Globus pallidus (tissue), 1 donor: ENCODE data around the gene GABRB1.

Experiments
- DNase-seq: peaks from one replicate; pipeline ENCODE4 v3.0.0-alpha.2; 2015; ENCODE audit warnings: low spot score

Gene GABRB1

DNA sequence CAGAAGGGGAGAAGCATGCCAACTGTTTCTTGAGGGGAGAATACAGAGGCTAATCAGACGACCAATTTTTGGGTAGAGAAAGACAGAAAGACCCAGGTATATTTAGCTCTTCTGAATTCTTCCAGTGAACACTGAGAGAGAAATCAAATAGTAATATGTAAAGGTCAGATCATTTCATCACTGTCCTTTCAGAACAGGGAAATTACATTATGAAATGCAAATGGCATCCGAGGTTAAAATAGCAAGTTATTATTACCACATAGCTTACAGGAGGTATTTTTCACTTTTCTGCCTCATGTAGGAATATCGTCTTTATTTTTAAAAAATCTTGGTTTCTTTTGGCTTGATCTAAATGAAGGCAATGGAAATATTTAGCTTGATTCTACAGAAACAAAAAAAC lies 18.0 kb downstream of the GABRB1 start:
- no peak for DNase-seq

DNA sequence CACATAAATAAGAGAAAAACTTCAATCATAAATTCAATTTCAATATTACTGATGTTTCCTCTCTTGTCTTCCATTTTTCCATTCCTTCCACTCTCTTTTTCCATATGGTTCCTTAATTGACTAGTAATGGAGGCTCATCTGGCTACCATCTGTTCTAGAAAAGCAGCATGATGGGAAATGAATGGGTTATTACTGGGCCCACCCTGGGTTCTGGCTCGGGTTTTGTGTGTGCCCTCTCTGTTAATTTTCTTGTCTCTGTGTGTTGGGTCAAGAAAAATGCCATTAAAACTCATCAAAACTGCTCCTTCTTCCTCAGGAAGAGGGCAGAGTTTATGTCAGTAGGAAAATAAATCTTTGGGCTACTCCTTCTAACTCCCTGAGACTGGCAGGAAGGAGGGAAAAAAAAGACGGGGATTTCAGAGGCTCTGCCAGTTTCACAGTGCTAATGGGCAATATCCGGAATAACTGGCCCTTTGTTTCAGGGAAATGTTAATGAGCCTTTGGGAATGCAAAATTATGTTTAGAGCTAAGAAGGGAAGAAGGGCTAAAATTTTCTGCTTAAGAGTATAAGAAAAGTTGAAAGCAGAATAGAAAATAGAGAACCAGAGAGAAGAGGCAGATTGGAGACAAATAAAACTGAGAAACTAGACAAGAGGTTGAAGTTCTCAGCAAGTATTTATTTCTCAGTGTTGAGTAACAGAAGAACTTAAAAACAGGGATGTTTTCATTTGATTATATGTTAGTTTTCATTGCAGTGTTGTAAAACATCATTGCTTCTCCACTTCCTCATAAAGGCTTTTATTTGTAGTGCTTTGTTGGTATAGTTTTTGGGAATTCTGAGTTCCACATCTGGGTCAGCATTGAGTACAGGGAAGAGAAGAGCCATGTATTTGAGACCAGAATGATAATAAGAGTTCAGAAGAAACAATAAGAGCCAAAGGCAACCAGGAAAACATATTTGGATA lies 19.7 kb downstream of the GABRB1 start:
- peak; percentile 60 for DNase-seq

DNA sequence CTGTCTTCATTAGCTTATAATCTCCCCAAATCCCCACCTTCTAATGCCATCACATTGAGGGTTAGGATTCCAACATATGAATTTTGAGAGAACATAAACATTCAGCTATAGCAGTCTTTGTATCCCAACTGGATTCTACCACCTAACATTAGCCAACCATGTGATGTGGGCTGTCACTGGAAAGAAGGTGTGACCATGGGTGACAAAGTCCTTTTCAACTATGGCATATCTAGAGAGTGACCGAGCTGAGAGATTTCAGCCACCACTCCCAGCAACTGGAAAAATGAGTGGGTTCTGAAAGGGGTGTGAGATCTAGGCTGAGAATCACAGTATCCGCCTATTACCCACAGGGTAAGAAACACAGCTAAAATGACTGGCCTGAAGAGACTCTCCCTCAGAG lies 22.1 kb downstream of the GABRB1 start:
- DNase-seq = no peak

DNA sequence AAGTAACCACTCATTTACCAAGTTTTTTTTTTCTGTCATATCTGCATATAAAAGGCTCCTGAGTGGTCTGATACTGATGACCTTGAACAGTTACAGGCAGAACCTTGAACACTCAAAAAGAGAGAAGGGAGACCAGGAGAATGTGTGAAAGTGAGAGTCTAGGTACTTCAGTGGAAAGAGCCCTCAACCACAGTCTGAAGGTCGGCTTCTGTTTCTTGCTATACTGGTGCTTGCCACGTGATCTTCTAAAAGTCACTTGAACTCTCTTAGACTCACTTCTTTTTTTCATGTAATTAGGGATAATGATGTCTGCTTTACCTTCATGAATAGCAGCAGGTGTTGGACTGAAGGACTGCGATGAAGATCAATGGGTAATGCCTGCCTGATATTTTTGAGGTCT lies 22.8 kb downstream of the GABRB1 start:
- no peak for DNase-seq

DNA sequence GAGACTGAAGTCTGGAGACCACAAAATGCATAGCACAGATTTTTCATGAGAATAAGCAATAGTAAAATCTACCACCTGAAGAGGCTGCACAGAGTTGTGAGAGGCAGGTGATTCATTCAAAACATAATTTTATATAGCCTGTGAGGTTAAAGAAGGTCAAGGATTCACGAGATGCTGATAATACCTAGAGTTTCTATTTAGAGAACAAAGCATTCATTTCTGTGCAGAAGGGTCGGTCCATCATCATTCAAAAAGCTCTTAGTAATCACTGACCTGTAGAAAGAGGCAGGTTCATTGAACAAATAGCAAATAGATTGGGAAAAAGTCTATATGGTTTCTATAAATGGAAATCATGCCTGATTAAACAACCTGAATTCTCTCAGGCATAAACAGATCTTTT lies 26.6 kb downstream of the GABRB1 start:
- DNase-seq = no peak

DNA sequence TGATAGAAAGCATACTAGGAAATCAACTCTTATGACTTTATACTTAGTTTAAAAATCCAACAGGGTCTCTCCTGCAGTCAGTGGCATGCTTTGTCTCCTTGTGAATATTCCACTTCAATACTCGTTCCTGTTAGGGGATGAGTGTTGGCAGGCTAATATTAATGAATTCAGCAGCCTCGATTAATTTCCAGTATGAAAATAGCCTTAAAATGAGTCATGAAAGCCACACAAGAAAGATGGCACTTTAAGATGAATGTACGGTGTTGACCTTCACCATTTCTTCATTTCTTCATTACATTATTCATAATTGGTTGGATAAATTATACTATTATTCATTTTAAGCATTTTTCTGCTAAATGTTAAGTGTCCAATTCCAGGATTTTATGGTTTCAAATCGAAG lies 29.2 kb downstream of the GABRB1 start:
- no peak for DNase-seq

DNA sequence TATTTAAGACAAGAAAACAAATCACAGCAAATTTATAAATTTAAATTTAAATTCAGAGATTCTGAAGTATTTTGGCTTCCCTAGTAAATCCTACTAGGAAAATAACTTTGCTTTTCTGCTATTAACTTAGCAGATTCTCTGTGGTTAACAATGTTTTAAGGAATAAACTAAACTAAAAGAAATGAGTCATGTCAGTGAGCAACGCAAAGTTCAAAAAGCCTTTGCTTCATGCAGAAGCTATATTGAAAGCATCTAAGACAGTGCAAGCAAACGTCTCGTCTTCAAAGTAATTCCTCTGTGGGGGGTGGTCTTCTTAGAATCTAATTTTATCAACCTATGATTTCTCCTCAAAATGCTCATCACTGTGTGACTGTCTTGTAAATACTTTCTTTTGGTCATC lies 30.1 kb downstream of the GABRB1 start:
- DNase-seq = no peak

DNA sequence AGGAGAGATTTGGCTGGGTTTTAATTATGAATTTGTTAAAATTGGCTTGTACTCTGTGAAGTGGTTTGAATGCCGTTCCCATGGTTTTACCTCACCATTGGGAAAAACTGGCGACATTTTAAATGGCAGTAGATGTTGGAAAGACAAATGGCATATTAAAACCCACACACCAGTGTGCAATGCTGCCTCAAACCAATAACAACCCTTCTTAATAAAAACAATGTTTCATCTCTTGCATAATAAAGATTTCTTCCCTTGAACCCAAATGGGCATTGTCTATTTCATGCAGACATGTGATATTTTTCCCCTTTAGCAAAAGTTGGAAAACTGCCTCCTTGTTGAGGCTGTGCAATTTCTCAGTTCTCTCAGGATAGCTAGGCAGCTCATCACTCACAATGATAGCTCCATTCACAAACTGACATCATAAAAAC lies 33.7 kb downstream of the GABRB1 start:
- peak; percentile 75 for DNase-seq

DNA sequence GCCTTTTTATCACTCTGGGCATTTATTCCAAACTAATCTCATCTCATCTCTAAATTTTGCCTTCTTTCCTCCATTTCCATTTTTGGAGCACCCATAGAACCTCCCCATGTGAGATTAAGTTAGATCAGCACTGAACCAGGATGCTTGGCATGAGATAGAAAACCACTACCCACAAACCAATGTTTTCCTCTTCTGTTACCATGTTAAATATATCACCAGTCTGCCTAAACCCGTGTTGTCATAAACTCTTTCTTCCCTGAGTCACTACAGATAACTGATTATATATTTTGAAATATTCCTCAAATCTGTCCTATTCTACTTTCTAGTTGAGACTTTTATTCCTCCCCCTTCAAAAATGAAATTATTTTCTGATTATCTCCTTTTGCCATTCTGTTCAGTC lies 37.6 kb downstream of the GABRB1 start:
- no peak for DNase-seq

DNA sequence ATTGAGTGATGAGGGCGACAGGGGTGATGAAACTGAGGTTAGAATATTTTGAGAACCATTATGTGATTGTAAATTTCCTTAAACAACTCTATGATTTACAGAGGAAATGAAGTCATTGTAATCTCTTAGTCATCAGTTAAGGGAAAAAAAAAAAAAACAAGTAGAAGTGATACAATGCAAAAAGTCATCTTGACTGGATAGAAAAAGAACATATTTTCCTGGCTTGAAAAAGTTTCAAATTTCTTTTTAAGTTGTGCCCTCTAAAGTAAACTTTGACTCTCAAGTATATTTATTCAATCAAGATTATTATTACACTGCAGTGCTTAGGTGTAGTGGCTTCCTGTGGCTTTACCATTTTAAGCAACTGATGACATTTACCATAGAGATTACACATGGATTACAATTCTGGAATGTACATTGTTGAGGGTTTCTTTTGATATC lies 40.6 kb downstream of the GABRB1 start:
- DNase-seq = no peak

DNA sequence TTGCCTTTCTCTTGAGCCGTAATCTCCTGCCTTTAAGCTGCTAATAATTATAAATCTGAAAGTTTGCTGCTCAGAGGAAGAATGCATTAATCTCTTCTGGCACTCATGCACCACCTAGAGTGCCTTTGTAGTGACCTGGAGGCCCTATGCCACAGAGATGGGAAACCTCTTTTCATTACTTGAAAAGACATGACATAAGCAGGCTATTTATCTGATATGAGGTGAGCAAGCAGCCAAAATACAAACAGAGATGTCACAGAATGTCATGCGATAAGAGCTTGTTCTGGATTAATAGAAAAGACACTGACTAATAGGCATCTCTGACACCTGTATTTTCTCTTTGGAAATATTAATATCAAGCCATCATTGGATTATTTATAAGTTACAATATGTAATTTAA lies 42.3 kb downstream of the GABRB1 start:
- no peak for DNase-seq

DNA sequence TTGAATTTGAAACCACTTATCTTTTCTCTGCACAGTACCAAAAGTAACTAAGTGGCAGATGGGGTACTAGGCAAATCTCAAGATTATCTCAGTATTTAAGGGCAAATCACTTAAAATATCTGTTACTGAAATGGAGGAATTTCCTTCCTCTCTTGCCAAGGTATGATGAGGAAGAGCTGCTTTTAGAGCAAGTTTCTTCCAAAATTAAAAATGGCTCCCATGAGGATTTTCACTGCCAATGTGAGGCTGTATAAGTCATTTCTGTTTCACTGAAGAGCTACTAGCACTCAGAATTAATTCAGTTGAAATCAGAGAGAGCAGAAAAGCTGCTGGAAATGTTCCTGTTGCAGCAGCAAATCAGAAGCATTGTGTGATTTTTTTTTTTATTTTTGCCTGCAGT lies 43.4 kb downstream of the GABRB1 start:
- no peak for DNase-seq

DNA sequence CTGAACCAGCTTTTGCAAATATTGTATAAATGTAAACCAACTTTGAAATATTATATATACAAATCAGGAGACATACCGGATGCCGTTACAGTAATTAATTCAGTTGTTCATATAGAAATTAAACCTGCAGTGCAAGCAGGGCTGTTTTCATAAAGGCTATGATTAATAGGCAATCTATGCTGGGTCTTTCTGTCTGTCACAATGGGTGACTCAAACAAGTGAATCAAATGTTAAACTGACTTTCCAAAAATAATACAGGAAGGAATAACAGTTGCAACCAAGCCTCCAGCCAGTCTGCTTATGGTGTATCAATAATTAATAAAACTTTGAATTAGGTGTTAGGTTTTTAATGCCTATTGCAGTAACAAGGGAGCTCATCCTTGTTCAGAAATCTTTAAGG lies 43.9 kb downstream of the GABRB1 start:
- DNase-seq = no peak

DNA sequence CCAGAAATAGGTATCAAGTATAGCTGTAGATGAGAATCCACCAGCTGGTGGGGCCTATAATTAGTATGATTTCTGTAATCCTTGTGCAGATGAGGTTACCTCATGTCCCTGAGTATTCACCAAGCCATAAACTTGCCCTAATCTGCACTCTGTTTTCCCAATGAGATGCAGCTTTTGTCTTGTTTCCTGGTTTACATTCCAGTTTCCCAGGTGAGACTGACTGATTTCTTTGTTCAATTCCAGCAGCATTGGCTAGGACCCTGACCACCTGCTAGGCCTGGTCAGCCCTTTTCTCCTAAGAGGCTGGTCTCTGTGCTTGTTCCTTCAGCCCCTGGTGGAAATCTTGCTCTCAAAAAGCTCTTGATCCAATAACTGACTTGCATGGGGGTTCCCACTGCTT lies 44.6 kb downstream of the GABRB1 start:
- DNase-seq = no peak

DNA sequence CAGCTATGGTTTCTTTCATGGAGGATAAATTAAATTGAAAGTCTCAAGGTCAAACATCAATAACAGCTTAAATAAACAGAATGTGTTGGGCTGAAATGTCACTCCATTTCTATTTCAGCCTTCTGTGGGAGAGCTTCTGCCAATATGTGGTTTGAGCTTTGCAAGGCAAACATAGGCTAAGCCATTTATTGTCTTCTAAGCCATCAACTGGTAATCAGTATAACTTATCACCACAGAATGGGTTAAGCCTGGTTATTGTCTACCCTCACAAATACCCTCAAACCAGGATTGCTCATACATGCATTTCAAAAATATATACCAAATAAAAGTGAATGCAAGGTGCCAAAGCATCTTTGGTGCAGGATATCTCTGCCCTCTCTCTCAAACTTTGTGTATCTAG lies 52.7 kb downstream of the GABRB1 start:
- no peak for DNase-seq

DNA sequence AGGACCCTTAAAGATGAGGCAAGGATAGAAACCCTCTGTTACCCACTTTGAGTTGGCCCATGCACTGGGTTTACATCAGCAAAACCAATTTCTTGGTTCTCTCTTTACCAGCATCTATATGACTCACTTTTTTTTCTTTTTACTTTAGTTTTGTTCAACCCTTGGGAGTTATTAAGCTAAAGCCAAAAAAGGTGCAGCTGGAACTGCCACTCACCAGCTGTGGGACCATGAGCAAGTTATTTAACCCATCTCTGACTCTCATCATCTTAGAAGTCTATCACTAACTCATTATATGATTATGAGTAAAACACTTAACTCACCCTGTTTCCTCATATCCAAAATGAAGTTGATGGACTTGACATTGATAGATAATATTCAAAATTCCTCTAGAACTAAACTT lies 53.4 kb downstream of the GABRB1 start:
- DNase-seq = no peak

DNA sequence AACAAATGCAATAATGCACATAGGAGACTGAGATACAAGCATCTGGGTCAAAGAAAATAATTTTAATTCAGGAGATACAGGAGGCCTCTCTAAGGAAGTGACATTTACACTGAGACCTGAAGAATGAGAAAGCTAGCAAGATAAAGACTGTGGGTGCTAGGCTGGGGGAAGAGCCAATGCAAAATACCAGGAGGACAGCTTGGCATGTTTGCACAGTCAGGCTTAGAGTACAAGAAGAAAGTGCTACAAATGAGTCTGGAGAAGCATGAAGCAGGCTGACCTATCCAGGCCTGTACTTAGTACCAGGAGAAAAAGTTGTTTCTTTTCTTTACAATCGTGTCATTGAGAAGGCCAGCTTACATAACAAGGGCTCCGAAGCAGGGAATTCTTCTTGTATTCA lies 56.9 kb downstream of the GABRB1 start:
- DNase-seq = no peak

DNA sequence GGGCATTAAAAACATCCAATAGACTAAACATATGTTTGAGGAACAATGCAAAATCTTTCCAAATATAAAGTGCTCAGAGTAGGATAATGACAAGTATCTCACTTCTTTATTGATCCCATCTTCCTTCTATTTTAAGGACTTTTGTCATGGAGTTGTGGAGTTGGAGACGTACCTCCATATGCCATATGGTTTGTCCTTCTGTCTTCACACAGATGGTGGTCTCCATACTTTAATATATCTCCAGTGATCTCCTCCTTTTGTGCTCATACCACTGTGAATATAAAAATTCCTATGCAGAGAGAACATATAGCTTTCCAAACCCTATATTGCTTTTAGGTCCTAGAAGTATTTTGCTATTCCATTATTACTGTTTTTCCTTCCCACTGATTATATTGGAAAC lies 64.5 kb downstream of the GABRB1 start:
- DNase-seq = no peak

DNA sequence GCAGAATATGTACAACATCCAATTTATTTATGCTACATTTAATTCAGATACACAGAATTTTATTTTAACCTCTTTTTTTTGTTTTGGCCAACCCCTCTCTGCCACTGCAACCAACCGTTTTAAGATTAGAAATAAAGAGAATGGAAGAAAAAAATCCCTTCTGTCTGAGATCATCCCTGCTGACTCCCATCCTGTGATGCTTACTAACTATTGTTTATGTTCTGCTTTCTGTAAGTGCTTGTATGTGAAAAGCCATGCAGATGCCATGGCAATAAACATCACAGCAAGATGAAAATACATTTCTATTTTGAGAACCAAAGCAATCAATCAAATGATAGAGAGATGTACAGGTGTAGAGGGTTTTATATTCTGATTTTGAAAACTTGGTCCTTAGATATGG lies 70.1 kb downstream of the GABRB1 start:
- no peak for DNase-seq

DNA sequence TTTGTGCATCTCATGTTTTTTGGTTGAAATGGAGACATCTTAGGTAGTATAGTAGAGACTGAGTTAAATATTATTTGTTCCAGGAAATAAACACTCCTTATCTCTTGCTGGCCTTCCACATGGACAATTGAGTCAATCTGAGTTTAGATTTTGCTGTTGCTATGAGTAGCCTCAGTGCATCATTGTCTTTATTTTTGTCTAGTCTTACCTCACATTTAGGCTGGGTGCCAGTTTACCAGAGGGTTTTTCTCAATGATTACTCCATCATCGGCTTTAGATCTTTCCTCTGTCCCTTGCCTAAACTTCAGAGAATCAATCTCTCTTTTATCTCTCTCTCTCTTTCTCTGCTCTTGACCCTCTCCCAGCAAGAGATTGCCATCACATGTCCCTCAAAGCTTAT lies 73.6 kb downstream of the GABRB1 start:
- no peak for DNase-seq

DNA sequence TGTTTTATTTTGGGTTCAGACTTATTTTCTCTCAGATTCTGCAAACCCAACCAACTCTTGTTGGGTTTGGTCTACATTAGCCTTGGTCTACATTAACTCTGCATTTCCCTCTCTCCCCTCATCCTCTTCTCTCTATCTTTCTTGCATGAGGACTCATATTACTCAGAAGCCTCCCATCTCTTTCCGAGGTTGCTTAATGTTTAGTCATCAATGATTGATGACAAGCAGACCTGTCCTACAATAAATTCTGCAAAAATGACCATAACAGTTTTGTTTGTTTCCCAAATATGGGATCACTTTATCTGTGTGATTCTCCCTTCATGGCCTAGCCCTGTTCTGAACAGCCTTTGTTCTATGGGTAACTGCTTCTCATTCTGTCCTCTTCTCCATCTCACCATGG lies 75.2 kb downstream of the GABRB1 start:
- DNase-seq = no peak

DNA sequence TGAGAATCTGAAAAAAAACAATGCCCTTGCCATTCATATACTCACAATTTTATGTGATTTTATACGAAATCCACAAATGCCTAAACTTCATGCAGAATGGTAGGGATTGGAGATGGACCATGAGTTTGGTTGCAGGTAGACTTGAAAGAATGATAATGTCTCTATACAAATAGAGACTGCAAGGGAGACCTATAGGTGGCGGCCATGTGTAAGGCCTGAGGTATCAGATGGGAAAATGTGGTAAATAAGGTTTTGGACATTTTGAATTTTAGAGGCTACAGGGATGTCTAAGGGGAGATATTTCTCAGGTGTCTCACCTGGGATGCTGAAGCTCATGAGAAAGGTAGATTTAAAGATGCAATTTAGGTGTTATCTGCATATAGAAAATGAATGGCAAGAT lies 78.0 kb downstream of the GABRB1 start:
- no peak for DNase-seq

DNA sequence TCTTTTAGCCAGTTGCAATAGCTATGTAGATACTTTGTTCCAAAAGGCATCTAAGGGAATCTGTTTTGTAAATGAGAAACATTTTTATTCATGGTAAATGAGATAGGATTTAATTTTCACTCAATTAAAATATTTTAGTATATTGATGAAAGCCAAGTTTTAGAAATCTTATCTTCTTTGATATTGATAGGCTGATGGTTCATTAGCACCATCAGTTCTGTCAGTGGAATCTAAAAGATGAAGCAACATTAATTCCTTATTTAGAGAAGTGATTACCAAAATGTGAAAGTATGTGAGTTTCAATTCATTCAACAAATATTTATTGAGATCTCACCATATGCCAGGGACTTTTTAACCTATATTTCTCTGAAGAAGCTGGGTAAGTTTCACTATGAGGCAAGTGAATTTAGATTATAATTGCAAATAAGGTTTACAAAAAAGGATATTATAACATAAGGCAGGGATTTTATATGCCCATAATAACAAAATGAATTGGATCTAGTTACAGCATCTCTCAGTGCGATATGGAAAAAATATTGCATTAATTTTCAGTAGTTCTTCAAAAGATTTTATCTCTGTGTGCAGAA lies 79.3 kb downstream of the GABRB1 start:
- no peak for DNase-seq
